GM18511 (cell line): ENCODE data around the gene RAB31.

Experiments
- ATAC-seq: cut with Tn5 transposase; IDR thresholded peaks from one replicate; pipeline ENCODE4 v1.9.1; 2021; ENCODE audit warnings: mild to moderate bottlenecking, moderate library complexity; ENCODE audit not compliant: unreplicated experiment

Gene RAB31

DNA sequence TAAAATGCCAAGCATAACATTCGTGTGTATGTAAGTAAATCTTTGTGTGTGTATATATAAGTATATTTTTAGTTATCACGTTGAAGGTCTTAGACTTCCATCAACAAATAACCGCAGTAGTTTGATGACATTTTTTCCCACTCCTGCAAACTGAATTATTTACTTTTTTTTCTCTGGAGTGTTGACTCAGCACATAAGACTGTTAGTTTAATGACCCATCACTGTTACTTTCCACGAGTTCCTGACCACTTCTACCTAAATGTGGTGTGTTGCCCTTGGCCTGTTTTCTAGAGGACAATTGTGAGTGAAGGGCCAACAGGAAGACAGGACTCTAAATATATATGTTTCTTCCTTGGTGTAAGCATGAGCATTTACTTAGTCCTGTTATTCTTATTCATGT lies 106.3 kb downstream of the RAB31 start:
- ATAC-seq: no peak

DNA sequence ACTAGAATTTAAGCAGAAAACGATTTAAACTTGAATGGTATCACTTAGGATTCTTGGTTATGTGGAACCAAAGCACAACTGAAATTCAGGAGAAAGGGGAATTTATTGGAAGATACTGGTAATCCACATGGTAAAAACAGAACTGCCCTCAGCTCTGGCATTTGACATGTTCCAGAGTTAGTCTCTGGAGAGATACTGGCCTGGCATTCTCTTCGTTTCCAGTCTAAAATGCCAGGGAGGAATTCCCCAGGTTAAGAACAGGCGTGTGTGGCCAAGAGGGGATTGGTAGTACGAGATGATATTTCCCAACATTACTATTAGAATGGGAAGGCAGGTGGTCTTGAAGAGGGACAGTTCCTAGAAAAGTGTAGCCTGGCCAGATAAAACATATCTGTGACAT lies 109.2 kb downstream of the RAB31 start:
- ATAC-seq: no peak

DNA sequence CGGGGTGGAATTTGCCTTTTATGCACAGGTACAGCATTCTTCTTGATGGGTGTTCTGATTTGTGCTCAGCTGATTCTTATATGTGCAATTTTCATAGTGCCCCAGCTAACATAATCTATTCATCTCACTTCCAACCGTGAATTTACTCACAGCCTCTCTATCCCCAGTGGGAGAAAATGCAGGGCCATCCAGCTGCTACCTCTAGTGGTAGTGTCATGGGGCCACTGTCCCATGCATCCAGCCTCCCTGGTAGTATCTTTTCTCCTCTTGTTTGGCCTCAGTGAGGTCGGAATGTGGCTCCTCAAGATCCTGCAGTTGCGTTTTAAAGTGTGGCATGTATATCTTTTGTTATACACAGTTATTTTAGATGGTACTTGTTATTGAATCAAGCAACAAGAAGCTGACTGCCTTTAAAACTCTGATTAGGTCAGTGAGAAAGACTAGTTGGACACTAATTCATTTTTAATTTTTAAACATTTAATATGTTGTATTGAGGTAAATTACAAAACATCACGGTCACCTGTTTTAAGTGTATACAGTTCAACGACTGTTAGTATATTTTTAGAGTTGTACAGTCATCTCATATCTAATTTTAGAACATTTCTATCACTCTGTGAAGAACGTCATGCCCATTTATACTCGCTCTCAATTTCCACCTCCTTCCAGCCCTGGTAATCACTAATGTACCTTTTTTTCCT lies 109.8 kb downstream of the RAB31 start:
- ATAC-seq: no peak

DNA sequence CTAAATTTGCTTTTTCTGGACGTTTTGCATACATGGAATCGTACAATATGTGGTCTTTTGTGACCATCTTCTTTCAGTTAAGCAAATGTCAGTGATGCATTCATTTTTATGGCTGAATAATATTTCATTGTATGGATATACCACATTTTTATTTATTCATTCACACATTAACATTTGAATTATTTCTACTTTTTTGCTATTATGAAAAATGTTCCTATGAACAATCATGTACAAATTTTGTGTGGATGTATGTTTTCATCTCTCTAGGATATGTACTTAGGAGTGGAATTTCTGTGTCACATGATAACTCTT lies 110.3 kb downstream of the RAB31 start:
- ATAC-seq: no peak

DNA sequence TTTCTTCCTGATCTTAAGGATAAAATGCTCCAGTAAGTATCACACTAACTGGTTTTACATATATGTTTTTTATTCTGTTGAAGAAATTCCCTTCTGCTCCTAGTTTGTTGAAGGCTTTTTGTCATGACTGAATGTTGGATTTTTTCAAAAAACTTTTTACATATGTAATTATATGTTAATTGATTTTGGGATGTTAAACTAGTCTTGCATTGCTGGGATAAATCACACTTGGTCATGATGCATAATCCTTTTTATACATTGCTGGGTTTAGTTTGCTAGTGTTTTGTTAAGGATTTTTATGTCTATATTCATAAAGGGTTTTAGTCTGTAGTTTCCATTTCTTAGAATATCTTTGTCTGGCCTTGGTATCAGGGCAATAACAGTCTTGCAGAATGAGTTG lies 112.0 kb downstream of the RAB31 start:
- ATAC-seq: no peak

DNA sequence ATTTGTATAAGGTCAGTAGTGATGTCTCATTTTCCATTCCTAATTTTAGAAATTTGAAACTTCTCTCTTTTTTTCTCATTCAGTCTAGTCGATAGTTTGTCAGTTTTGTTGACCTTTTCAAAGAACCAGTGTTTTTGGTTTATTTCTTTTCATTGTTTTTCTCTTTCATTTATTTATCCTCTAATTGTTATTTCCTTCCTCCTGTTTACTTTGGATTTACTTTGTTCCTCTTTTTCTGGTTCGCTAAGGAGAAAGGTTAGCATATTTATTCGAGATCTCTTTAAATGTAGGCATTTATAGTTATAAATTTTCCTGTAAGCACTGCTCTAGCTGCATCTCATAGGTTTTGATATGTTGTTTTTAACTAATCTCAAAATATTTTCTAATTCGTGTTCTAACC lies 112.6 kb downstream of the RAB31 start:
- ATAC-seq: no peak

DNA sequence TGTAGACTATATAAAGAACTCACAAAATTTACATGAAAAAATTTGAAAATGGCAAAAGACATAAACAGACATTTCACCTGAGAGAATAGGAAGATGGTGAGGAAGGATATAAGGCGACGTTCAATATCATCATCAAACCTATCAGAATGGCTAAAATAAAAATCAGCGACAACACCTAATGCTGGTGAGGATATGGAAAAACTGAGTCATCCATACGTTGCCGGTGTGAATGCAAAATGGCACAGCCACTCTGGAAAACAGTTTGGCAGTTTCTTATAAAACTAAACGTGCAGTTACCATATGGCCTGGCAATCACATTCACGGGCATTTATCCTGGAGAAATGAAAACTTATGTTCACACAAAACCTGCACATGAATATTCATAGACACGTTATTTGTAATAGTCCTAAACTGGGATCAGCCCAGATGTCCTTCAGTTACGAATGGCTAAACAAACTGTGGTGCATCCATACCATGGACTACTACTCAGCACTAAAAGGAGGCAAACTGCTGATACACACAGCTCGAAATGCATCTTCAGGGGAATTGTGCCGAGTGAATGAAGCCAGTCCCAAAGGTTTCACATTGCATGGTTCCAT lies 114.6 kb downstream of the RAB31 start:
- ATAC-seq: no peak

DNA sequence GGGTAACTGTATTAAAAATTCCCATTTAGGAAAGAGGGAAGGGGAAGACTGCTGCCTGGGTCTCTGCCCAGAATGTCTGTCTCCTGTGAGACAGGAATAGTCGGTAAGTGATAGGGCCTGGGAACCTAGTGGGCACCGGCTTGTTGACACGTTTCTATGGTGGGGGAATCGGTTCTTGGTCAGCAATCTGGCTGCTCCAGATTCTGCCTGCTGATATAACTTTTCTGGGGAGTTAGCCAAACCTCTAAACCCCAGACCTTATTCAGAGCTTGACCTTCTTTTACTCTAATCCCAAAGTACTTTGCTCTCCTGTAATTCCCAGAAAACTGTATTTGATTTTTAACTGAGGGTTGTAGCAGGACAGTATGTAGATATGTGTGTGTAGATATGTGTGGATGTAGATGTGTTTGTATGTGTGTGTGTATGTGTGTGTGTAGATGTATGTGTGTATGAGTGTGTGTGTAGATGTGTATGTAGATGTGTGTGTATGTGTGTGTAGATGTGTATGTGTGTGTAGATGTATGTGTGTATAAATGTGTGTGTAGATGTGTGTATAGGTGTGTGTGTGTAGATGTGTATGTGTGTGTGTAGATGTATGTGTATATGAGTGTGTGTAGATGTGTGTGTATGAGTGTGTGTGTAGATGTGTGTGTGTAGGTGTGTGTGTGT lies 115.8 kb downstream of the RAB31 start:
- ATAC-seq: no peak

DNA sequence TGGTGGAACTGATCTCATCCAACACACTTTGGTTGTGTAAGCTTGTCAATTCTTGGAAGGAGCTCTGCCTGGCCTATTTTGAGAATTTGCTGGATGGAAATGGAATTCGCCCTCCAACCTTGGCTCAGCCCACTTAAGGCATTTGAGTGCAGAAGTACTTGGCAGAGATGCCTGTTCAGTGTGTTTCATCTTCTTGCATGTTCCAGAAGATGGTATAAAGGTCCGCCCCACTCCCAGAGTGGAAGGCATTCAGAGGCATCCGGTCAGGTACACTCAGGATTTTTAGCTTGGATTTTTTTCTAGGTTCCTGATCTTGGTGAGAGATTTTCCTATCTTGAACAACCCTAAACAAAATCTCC lies 116.4 kb downstream of the RAB31 start:
- ATAC-seq: no peak

DNA sequence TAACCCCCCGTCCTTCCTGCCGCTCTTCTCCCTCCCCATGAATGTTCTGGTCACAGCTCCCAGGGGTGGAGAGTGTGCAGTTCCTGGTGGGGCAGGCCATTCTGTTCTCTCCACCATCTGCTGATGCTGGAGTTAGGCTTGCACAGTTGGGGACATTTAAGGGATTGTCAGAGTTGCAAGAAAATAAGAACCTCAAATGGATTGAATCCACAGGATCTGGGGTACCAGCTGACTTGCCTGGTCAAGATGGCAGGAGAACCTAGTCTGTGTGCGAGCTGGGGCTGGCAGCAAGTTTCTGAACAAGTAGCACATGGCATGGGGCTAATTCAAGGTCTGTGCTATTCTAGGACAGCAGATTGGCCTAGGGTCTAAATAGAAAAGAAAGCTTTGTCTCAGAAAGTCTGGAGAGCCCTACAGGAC lies 116.9 kb downstream of the RAB31 start:
- ATAC-seq: no peak

DNA sequence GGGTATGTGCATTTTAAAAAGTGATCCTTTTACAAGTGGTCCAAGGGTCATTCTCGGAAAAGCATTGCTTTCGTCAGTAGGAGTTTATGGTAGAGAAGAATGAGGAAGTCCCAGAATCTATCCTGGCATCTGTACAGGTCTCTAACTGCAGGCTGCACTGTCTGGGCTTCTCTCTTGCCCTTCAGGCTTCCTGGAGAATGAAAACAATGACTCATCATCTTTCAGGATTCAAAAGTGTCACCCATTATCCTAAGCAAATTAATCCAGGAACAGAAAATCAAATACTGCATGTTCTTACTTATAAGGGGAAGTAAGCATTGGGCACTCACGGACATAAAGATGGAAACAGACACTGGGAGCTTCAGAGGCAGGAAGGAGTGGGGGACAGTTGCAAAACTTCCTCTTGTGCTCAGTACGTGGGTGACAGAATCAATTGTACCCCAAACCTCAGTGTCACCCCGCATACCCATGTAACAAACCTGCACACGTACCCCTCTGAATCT lies 117.5 kb downstream of the RAB31 start:
- no peak for ATAC-seq

DNA sequence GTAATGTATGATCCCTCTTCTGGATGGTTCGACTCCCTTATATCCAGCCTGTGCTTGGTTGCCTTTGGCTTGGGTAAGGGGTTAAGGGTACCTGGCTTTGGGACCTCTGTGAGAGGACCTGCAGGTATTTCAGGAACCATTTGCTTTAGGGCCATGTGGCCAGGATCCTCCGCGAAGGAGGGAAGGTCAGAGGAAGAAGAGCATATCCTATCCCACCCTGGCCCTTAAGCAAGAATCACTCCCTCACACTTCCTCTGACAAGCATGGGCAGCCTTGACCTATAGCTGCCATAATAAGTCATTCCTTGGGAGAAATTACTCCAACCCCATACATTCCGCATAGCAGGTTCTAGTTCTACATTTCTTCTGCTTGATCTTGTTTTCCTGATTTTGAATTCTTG lies 118.6 kb downstream of the RAB31 start:
- no peak for ATAC-seq

DNA sequence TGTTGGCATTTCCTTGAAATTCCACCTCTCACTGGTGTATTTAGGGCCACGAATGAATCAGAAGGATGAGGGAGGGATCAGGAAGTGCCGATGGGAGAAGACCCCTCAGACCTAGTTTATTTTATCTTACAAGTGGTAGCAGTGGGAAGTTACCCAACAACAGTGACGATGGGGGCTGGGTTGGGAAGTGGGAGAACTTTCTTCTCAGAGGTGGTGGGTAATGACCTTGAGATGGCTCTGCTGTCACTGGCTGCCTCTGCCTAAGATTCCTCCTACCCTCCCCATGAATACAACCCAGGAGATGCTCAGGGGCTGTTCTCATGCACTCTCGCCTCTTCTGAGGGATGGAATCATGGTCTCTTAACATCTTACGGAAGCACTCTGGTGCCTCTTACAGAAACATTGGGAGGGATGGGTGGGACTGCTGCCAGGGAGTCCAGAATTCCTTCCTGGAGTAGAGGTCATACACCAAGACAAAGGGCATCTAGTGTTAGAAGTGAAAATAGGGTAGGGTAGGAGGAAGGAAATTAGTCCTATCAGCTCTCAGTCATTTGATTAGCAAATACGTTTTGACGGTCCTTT lies 119.2 kb downstream of the RAB31 start:
- no peak for ATAC-seq

DNA sequence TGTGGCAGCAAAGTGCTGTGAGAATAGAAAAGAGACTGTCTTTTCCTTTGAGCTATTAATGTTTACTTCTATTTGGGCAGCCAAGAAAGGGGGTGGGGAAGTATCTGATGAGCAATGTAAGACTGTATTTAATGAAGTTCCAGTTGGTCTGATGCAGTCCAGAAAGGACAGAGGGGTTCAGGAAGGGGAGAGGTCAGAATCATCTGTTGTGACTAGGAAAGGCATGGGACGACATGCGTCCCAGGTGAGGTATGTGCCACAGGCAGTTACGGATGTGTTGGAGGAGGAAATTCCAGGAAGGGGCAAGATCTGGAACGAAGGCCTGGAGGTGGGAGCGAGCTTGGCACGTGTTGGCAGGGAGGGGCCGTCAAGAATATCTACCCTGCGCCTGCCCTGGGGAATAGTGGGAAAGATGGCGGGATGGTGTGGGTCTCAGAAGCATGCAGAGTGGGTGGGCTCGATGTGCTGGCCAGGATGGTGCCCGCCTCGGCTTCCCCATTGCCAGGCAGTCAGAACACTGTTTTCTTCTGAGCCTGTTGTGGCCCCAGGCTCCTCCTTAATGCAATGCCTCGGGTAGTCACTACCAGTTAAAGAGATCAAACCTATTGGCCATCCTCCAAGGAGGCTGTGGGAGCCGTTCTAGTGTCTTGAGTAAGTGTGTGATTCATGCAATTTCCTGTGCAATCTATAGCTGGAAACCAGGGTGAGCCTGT lies 119.8 kb downstream of the RAB31 start:
- ATAC-seq: no peak

DNA sequence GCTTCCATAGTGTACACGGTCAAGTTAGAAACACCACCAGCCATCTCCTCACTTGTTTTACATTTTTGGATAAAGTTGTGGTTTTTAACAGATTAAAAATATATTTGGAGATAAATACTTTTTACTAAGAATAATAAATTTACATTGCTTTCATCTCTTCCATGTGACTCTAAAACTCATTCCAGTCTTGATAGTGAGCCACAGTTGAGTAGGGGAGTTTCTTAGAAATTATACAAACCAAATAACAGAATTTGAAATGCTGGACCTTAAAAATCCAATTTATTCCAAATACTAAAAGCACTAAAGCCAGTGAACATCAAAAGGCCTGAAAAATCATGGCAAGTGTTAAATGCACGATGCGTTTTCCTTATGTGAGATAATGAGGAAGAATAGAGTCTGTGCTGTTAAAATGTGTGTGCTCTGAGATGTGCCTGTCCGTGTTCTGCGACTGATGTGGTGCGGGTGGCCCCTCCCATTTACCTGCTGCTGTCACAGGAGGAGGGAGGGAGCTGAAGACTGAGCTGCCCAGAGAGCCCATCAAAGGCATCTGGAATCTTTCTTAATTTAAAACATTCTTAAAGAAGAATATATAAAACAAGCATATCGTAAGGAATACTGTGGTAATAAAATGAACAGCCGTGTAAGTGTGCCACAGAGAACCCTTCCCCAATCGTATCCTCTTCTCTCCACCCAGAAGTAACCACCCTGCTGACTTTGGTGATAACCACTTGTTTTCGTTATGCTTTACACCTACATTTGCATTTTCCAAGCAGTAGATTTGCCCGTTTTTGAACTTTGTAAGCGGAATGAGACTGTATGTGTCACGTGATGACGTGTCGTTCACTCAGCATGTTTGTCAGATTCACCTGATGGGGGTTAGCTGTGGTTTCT lies 120.7 kb downstream of the RAB31 start:
- ATAC-seq: no peak

DNA sequence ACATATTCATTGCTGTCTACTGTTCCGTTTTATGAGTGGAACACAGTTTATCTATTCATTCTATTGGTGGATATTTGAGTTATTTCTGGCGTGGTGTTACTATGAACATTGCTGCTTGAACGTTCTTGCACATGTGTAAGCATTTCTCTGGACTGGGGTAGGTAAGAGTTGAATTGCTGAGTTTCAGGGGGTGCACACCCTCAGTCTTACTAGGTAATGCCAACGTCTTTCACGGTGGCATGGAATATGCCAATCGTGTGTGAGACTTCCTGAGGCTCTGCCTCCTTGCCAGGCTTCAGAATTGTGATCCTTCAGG lies 121.3 kb downstream of the RAB31 start:
- no peak for ATAC-seq

DNA sequence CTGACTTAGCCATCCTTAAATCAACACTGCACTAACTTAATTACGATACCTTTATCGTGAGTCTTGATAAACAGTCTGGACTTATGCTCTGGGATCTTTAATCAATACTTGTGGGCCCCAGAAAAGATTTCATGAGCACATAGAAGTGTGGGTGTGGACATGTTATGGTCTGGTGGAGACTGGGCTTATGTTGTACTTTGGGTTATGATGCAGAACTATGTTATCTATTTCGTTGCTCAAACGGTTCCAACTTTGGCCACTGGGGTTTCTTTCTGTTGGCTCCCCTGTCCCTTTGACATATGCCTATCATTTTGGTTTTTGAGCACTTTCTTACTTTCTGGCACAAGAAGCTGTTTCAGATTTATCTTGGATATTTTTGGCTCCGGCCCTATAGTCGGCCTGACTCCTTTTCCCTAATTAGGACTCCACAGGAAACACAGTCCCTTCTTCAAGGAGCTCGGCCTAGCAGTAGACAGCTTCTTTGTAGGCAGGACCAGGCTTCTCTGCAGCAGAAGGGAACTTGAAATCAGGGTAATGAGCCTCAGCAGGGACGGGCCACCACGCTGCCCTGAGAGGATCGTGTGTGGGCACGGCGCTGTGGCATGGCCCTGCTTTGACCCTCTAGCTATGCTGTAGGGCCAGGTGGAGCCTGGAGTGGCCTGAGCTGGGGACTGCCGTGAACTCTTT lies 123.1 kb downstream of the RAB31 start:
- ATAC-seq: no peak

DNA sequence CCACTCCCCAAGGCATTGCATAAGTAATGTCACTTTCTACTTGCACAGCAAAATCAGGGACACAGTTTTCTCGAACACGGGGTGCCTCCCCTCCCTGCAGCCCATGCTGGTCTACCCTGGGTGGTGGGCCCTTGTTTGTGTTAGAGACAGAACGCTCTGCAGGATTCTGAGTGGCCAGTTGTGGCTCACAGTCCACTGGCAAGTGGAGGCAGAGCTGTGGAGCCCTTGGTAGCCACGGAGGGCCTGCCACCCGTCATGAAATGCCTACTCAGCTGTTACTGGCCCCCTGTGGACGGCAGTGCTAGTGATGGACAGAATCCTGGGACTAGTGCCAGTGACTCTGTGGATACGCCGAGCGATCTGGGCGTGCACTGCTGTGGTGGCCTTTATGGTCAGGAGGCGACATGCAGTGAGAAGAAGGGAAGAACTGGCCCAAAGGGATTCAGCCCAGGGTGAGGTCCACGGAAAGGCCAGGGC lies 123.7 kb downstream of the RAB31 start:
- no peak for ATAC-seq

DNA sequence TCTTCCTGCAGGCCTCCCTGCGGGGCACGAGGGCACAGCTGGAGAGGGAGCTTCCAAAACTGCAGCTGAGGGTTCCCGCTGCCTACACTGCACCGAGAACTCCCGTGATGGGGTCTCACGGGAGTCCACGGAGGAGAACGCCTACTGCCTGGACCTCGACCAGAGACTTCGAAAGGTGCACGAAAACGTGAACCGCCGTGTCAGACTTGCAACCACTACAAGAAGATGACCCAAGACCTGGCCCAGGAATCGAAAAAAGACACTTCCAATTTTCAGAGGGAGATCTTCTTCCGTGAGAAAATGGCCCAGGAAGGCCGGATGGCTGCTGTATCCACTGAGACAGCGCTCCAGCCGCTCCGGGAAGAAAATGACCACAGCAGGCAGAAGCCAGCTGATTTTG lies 124.8 kb downstream of the RAB31 start:
- ATAC-seq: no peak

DNA sequence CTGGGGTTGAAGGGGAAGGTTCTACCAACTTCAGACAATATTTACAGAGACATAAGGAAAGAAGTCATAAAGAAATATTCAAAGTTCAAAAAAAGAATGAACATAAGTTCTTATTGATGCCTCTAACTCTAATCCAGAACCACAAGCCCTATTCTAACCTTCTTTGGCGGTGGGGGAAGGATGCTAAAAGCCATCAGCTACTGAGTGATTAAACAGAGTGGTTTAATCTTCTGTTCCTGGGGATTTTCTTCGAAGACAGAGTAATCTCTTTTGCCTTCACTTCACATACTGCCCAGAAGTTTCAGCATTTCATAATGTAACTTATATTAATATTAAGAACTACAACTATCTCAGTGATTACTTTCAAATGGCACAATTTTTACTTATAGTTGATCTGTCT lies 126.5 kb downstream of the RAB31 start:
- ATAC-seq: no peak
